Tongue (tissue), 2 donors: ENCODE measurements around the gene CAVIN2. TPM values are rescaled to one million over a fixed set of nuclear protein-coding genes. Genes with fewer than 3 reads are reported as not detected.

ENCODE experiments used
- DNase-seq: peaks from one replicate; pipeline ENCODE4 v3.0.0-alpha.2; 2015
- total RNA-seq: library from RNA; depleted of rRNA; stranded (reverse); fragments of >200 nt; gene quantifications from one replicate; pipeline ENCODE4 v1.2.3, GENCODE V29; 2014

CAVIN2 gene
- total RNA-seq, 1 donor from 2014 or later: 75.5 TPM

- no peak for DNase-seq
Observed at GRCh38 chr2:191864628-191865374, 17.9 kb upstream of the CAVIN2 start.

- DNase-seq: no peak
Observed at GRCh38 chr2:191863988-191864387, 17.1 kb upstream of the CAVIN2 start.

- no peak for DNase-seq
Observed at GRCh38 chr2:191862156-191862775, 15.4 kb upstream of the CAVIN2 start.

- DNase-seq: no peak
Observed at GRCh38 chr2:191860760-191861466, 14.0 kb upstream of the CAVIN2 start.

GRCh38 chr2:191859681-191860080 is 12.8 kb upstream of the CAVIN2 start:
- DNase-seq: no peak

GRCh38 chr2:191857886-191858285 is 11.0 kb upstream of the CAVIN2 start:
- no peak for DNase-seq

- DNase-seq: no peak
Observed at GRCh38 chr2:191857259-191857805, 10.4 kb upstream of the CAVIN2 start.

- DNase-seq: no peak
Observed at GRCh38 chr2:191856111-191856876, 9.4 kb upstream of the CAVIN2 start.

GRCh38 chr2:191855382-191855781 is 8.5 kb upstream of the CAVIN2 start:
- no peak for DNase-seq

GRCh38 chr2:191854382-191855372 is 7.8 kb upstream of the CAVIN2 start:
- DNase-seq: no peak

- no peak for DNase-seq
Observed at GRCh38 chr2:191853843-191854242, 7.0 kb upstream of the CAVIN2 start.

- DNase-seq: no peak
Observed at GRCh38 chr2:191851158-191851557, 4.3 kb upstream of the CAVIN2 start.

- no peak for DNase-seq
Observed at GRCh38 chr2:191848771-191849767, 2.2 kb upstream of the CAVIN2 start.

- DNase-seq: peak; percentile 49
Observed at GRCh38 chr2:191847764-191848163, 876 bp upstream of the CAVIN2 start.

- peak; percentile 28 for DNase-seq
Observed at GRCh38 chr2:191845876-191846514, 893 bp downstream of the CAVIN2 start.

- DNase-seq: peak; percentile 63
Observed at GRCh38 chr2:191845248-191845715, 1.6 kb downstream of the CAVIN2 start.

GRCh38 chr2:191844706-191845105 is 2.2 kb downstream of the CAVIN2 start:
- no peak for DNase-seq

- no peak for DNase-seq
Observed at GRCh38 chr2:191840921-191841320, 6.0 kb downstream of the CAVIN2 start.
